GM12874 (cell line): ENCODE results near the gene SOX18.

Source experiments
- TF ChIP-seq, protein P1 (sequence below): IDR thresholded peaks from 2 replicates; pipeline ENCODE4 v1.5.1; 2011; ENCODE audit warnings: low read depth, mild to moderate bottlenecking, control low read depth, low read length, moderate library complexity; ENCODE audit not compliant: insufficient read depth

The SOX18 gene

DNA sequence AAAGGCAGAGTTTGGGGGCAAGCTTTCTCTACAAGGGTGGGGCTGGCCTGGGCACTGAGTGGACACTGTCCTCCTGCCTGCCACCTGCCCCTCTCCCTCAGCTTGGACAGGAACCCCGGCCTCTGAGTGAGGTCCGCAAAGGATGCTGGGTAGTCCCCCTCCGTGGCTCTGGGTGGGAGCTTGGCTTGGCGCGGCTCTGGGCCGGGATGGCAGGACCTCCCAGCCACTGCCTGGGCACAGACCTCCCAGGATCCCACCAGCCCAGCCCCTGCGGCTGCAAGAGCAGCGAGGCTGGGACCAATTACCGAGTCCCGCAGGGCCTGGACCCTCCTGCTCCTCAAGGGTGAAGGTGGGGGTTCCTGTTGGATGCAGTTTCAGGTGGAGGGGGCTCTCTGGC lies 2.9 kb upstream of the SOX18 start:
- TF ChIP-seq, protein P1, sequence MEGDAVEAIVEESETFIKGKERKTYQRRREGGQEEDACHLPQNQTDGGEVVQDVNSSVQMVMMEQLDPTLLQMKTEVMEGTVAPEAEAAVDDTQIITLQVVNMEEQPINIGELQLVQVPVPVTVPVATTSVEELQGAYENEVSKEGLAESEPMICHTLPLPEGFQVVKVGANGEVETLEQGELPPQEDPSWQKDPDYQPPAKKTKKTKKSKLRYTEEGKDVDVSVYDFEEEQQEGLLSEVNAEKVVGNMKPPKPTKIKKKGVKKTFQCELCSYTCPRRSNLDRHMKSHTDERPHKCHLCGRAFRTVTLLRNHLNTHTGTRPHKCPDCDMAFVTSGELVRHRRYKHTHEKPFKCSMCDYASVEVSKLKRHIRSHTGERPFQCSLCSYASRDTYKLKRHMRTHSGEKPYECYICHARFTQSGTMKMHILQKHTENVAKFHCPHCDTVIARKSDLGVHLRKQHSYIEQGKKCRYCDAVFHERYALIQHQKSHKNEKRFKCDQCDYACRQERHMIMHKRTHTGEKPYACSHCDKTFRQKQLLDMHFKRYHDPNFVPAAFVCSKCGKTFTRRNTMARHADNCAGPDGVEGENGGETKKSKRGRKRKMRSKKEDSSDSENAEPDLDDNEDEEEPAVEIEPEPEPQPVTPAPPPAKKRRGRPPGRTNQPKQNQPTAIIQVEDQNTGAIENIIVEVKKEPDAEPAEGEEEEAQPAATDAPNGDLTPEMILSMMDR: no peak

GRCh38 chr20:64051561-64052325 lies 2.3 kb upstream of the SOX18 start:
- TF ChIP-seq, protein P1: no peak

DNA sequence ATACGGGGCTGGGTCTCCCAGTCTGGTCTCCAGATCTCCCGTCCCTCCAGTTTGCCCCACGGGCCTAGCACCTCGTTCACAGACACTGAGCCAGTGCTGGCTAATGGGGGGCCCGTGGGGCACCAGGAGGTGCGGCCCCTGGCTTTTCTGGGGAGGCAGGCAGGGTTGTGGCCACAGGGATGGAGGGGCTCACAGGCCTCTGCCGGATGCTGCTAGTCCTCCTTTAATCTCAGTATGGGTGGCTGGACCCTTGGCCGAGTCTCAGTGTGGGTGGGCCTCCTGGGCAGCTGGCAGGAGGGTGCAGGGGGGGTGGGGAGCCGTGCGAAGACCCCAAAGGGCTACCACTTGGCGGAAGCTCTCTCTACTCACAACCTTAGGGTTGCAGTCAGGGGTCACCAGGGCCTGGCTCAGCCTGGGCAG lies 1.6 kb upstream of the SOX18 start:
- TF ChIP-seq, protein P1: no peak

GRCh38 chr20:64050261-64051032 lies 1.0 kb upstream of the SOX18 start:
- TF ChIP-seq, protein P1: no peak

DNA sequence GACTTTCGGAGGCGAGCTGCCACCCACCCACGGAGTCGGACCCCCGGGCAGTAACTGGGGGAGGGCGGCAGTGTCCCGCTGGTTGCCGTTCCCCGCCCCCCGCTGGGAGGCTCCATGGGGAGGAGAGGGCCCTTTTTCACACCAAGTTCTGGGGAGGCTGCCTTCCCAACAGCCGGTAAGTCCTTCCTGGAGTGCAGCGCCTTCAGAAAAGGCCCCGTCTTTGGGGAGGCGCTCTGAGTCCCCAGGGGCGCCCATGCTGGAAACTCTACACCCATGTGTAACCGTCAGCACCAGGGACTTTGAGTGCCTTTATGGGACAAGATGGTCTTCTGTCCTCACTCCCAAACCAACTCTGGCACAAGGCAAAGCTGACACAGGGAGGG lies 430 bp upstream of the SOX18 start:
- TF ChIP-seq, protein P1: no peak

- TF ChIP-seq, protein P1: no peak
These were observed 916 bp downstream of the SOX18 start for GRCh38 chr20:64048402-64049044.

GRCh38 chr20:64047968-64048401 lies 1.5 kb downstream of the SOX18 start:
- TF ChIP-seq, protein P1: no peak
